Activated naive CD8-positive, alpha-beta T cell (primary cell): Measurements from ENCODE around the gene HAUS8.
"Not testable (repeated sequence)": the region's sequence is repeated elsewhere in the genome, so short reads cannot be mapped to it uniquely, and the experiment has no call there.

Source experiments
- H3K27ac Mint-ChIP-seq: one replicate; pipeline ENCODE4 v1.8.0; 2021; ENCODE audit warnings: mixed read lengths
- H3K27me3 Mint-ChIP-seq: one replicate; pipeline ENCODE4 v1.8.0; 2021; ENCODE audit warnings: mixed read lengths
- H3K36me3 Mint-ChIP-seq: one replicate; pipeline ENCODE4 v1.8.0; 2021; ENCODE audit warnings: mixed read lengths
- H3K4me1 Mint-ChIP-seq: one replicate; pipeline ENCODE4 v1.8.0; 2021; ENCODE audit warnings: low read depth, mixed read lengths
- H3K4me3 Mint-ChIP-seq: one replicate; pipeline ENCODE4 v1.8.0; 2021; ENCODE audit warnings: mild to moderate bottlenecking, mixed read lengths
- H3K9me3 Mint-ChIP-seq: one replicate; pipeline ENCODE4 v1.8.0; 2021; ENCODE audit warnings: low read depth, mixed read lengths

The HAUS8 gene

GRCh38 chr19:17037966-17038500, 37.2 kb downstream of the HAUS8 start:
- no peak overlapping the region for H3K27ac Mint-ChIP-seq
- H3K27me3 Mint-ChIP-seq, result no peaks in the 10 kb centered on the region
- H3K9me3 Mint-ChIP-seq, result no peaks in the 10 kb centered on the region
- no peak overlapping the region for H3K4me3 Mint-ChIP-seq
- no peaks in the 10 kb centered on the region for H3K4me1 Mint-ChIP-seq
- no peaks in the 10 kb centered on the region for H3K36me3 Mint-ChIP-seq

GRCh38 chr19:17037184-17037583, 38.1 kb downstream of the HAUS8 start:
- no peaks in the 10 kb centered on the region for H3K9me3 Mint-ChIP-seq
- no peak overlapping the region for H3K27ac Mint-ChIP-seq
- no peaks in the 10 kb centered on the region for H3K36me3 Mint-ChIP-seq
- no peaks in the 10 kb centered on the region for H3K27me3 Mint-ChIP-seq
- H3K4me3 Mint-ChIP-seq, result no peak overlapping the region
- no peaks in the 10 kb centered on the region for H3K4me1 Mint-ChIP-seq

GRCh38 chr19:17036640-17037039, 38.6 kb downstream of the HAUS8 start:
- no peaks in the 10 kb centered on the region for H3K4me1 Mint-ChIP-seq
- no peak overlapping the region for H3K4me3 Mint-ChIP-seq
- no peaks in the 10 kb centered on the region for H3K36me3 Mint-ChIP-seq
- no peaks in the 10 kb centered on the region for H3K27me3 Mint-ChIP-seq
- H3K9me3 Mint-ChIP-seq, result no peaks in the 10 kb centered on the region
- no peak overlapping the region for H3K27ac Mint-ChIP-seq

GRCh38 chr19:17035842-17036424, 39.3 kb downstream of the HAUS8 start:
- no peaks in the 10 kb centered on the region for H3K9me3 Mint-ChIP-seq
- no peaks in the 10 kb centered on the region for H3K36me3 Mint-ChIP-seq
- no peaks in the 10 kb centered on the region for H3K4me1 Mint-ChIP-seq
- no peaks in the 10 kb centered on the region for H3K27me3 Mint-ChIP-seq
- no peak overlapping the region for H3K27ac Mint-ChIP-seq
- no peak overlapping the region for H3K4me3 Mint-ChIP-seq

GRCh38 chr19:17031741-17032140, 43.5 kb downstream of the HAUS8 start:
- H3K36me3 Mint-ChIP-seq, result no peaks in the 10 kb centered on the region
- peaks cover 2% of the 10 kb centered on the region for H3K27me3 Mint-ChIP-seq
- no peaks in the 10 kb centered on the region for H3K9me3 Mint-ChIP-seq
- peaks cover 4% of the 10 kb centered on the region for H3K4me1 Mint-ChIP-seq
- no peak overlapping the region for H3K4me3 Mint-ChIP-seq
- H3K27ac Mint-ChIP-seq, result no peak overlapping the region

GRCh38 chr19:17027535-17027975, 47.7 kb downstream of the HAUS8 start:
- H3K27ac Mint-ChIP-seq, result no peak overlapping the region
- peak overlapping the region; percentile 78 for H3K4me3 Mint-ChIP-seq
- peaks cover 2% of the 10 kb centered on the region for H3K27me3 Mint-ChIP-seq
- H3K4me1 Mint-ChIP-seq, result peaks cover 12% of the 10 kb centered on the region
- peaks cover 4% of the 10 kb centered on the region for H3K9me3 Mint-ChIP-seq
- H3K36me3 Mint-ChIP-seq, result peaks cover 8% of the 10 kb centered on the region

GRCh38 chr19:17026706-17027534, 48.3 kb downstream of the HAUS8 start, which contains the start of gene CPAMD8:
Gene CPAMD8 (minus strand): TSS chr19:17026810. CDS start chr19:17026642, 168 bp downstream.
- Mint-ChIP-seq H3K27me3 (peaks cover 2% of the 10 kb centered on the region), H3K4me1 (peaks cover 12% of the 10 kb centered on the region), H3K4me3 (peak within 1 kb of the TSS; percentile 82), H3K27ac (no peak within 1 kb of the TSS), H3K9me3 (peaks cover 4% of the 10 kb centered on the region), H3K36me3 (peaks cover 8% of the 10 kb centered on the region)

GRCh38 chr19:17025991-17026658, 49.1 kb downstream of the HAUS8 start:
- peaks cover 8% of the 10 kb centered on the region for H3K36me3 Mint-ChIP-seq
- peaks cover 2% of the 10 kb centered on the region for H3K27me3 Mint-ChIP-seq
- H3K27ac Mint-ChIP-seq, result no peak overlapping the region
- peaks cover 12% of the 10 kb centered on the region for H3K4me1 Mint-ChIP-seq
- peak overlapping the region; percentile 82 for H3K4me3 Mint-ChIP-seq
- H3K9me3 Mint-ChIP-seq, result peaks cover 4% of the 10 kb centered on the region

- Mint-ChIP-seq H3K9me3 (peaks cover 4% of the 10 kb centered on the region), H3K27me3 (peaks cover 2% of the 10 kb centered on the region), H3K4me1 (peaks cover 12% of the 10 kb centered on the region), H3K36me3 (peaks cover 8% of the 10 kb centered on the region), H3K27ac (no peak overlapping the region), H3K4me3 (peak overlapping the region; percentile 82)
These were observed 49.9 kb downstream of the HAUS8 start for GRCh38 chr19:17025361-17025760.

- peaks cover 12% of the 10 kb centered on the region for H3K4me1 Mint-ChIP-seq
- not testable (repeated sequence) for H3K27me3 Mint-ChIP-seq, H3K9me3 Mint-ChIP-seq, H3K36me3 Mint-ChIP-seq, H3K27ac Mint-ChIP-seq, H3K4me3 Mint-ChIP-seq
These were observed 50.3 kb downstream of the HAUS8 start for GRCh38 chr19:17024941-17025340.

- H3K4me3 Mint-ChIP-seq, result no peak overlapping the region
- H3K4me1 Mint-ChIP-seq, result peaks cover 12% of the 10 kb centered on the region
- H3K27me3 Mint-ChIP-seq, result no peaks in the 10 kb centered on the region
- peaks cover 4% of the 10 kb centered on the region for H3K9me3 Mint-ChIP-seq
- H3K36me3 Mint-ChIP-seq, result peaks cover 8% of the 10 kb centered on the region
- H3K27ac Mint-ChIP-seq, result no peak overlapping the region
These were observed 51.4 kb downstream of the HAUS8 start for GRCh38 chr19:17023805-17024204.

GRCh38 chr19:17022738-17023137, 52.5 kb downstream of the HAUS8 start:
- H3K4me1 Mint-ChIP-seq, result peaks cover 10% of the 10 kb centered on the region

GRCh38 chr19:17021793-17022590, 53.3 kb downstream of the HAUS8 start:
- Mint-ChIP-seq H3K4me3 (no peak overlapping the region), H3K9me3 (peaks cover 4% of the 10 kb centered on the region), H3K27me3 (no peaks in the 10 kb centered on the region), H3K4me1 (peaks cover 8% of the 10 kb centered on the region), H3K36me3 (peaks cover 8% of the 10 kb centered on the region), H3K27ac (no peak overlapping the region)

More at GRCh38 chr19:17022738-17023137, 52.5 kb downstream of the HAUS8 start:
- no peak overlapping the region for H3K4me3 Mint-ChIP-seq
- H3K27me3 Mint-ChIP-seq, result no peaks in the 10 kb centered on the region
- H3K9me3 Mint-ChIP-seq, result peaks cover 4% of the 10 kb centered on the region
- H3K36me3 Mint-ChIP-seq, result peaks cover 8% of the 10 kb centered on the region
- no peak overlapping the region for H3K27ac Mint-ChIP-seq

GRCh38 chr19:17021328-17021727, 53.9 kb downstream of the HAUS8 start:
- Mint-ChIP-seq H3K36me3 (peaks cover 8% of the 10 kb centered on the region), H3K27me3 (no peaks in the 10 kb centered on the region), H3K9me3 (peaks cover 4% of the 10 kb centered on the region), H3K4me3 (no peak overlapping the region), H3K27ac (no peak overlapping the region), H3K4me1 (peaks cover 8% of the 10 kb centered on the region)
